NB4 (cell line): ENCODE measurements around the gene DUSP16.
"Not testable (repeated sequence)": the region's sequence is repeated elsewhere in the genome, so short reads cannot be mapped to it uniquely, and the experiment has no call there.

Experiments
- CTCF ChIP-seq: IDR thresholded peaks from one replicate; pipeline ENCODE4 v1.5.1; 2012; ENCODE audit warnings: low read depth, low read length
- POLR2A ChIP-seq: IDR thresholded peaks from 2 replicates; pipeline ENCODE4 v1.6.1; 2011; ENCODE audit warnings: mild to moderate bottlenecking; ENCODE audit not compliant: insufficient read length; ENCODE audit errors: extremely low read depth

- TF ChIP-seq POLR2A, CTCF: not testable (repeated sequence)
Observed at GRCh38 chr12:12596598-12596997, 33.9 kb upstream of the DUSP16 start.
